Measurements from ENCODE around the gene YBX1. TPM values are rescaled to one million over a fixed set of nuclear protein-coding genes. Genes with fewer than 3 reads are reported as not detected.

Gene YBX1
- total RNA-seq, 1 experiment from 2014 or later = 1,098 TPM

DNA sequence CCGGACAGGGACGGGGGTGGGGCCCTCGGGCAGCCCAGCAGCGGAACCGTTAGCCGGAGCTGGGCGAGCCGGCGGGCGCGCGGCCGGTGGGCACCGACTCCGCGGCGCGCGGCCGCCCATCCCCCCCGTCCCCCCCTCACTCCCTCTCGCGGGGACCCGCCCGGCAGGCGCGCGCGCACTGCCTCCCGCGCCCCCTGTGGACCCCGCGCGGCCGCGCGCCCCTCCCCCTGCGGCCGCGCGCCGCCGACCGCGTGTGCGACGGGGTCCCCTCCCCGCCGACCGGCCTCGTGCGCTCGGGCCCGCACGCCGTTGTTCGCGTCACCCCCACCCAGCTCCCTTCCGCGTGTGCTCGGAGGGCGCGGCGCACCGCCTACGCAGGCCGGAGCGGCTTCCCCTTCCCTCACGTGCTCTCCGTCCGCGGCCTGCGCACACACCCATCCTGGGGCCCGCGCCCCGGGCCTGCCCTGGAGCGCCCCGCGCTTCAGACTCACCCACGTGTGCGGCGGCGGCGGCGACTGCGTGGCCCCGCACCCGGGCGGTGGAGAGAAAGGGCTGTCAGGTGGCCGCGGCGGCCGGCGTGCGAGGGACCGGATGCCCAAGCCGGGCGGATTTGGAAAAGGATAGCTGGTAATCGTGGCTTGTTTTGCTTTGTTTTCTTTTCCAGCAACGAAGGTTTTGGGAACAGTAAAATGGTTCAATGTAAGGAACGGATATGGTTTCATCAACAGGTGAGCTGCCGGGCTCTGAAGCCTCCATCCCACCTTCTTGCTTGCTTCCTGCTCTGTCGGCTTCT, 717 bp downstream of the YBX1 start:
- no peaks in the 10 kb centered on the region; the same call in 1 of the 2 replicates for H3K27me3 Mint-ChIP-seq (ENCODE audit: low read depth)
- DNase-seq (ENCODE audit: low spot score) (peak; percentile 43), ATAC-seq (no peak)
- peak overlapping the region; percentile 84 for H3K27ac Mint-ChIP-seq
- H3K4me1 Mint-ChIP-seq = peaks cover 53% of the 10 kb centered on the region
- ChIA-PET CTCF (interaction anchor here (0.6 to 3.1 kb wide), 7 partner anchors 25 to 509 kb away, joined by 3 to 9 read pairs (median 4); partner anchors contain the start of genes CLDN19 and PPIH), POLR2A (interaction anchor here (0.7 to 2.8 kb wide), 8 partner anchors 8 to 510 kb away, joined by 3 to 20 read pairs (median 4); partner anchors contain the start of genes C1orf50, CLDN19, P3H1 and PPIH)
- peak overlapping the region; percentile 97 for H3K4me3 Mint-ChIP-seq
- peaks cover 33% of the 10 kb centered on the region for H3K36me3 Mint-ChIP-seq
- H3K9me3 Mint-ChIP-seq = no peaks in the 10 kb centered on the region
- TF ChIP-seq GABPB1 (CRISPR knock-in tag; IDR thresholded peaks at IDR 0.05) (0 out of 2 replicates have a peak, but pooled peaks have one; percentile 7), ZNF671 (CRISPR knock-in tag; IDR thresholded peaks at IDR 0.05) (no peak), ZNF232 (CRISPR knock-in tag; IDR thresholded peaks at IDR 0.05) (no peak), ZNF416 (CRISPR knock-in tag; IDR thresholded peaks at IDR 0.05) (no peak), NR2C2 (CRISPR knock-in tag; IDR thresholded peaks at IDR 0.05) (no peak), ZNF423 (CRISPR knock-in tag; IDR thresholded peaks at IDR 0.05) (no peak), TEAD4 (CRISPR knock-in tag; IDR thresholded peaks at IDR 0.05) (no peak), HMGA2 (CRISPR knock-in tag; IDR thresholded peaks at IDR 0.05) (no peak), SMAD3 (CRISPR knock-in tag; IDR thresholded peaks at IDR 0.05; ENCODE audit: borderline replicate concordance) (0 out of 2 replicates have a peak, but pooled peaks have one; percentile 25), SOX15 (CRISPR knock-in tag; IDR thresholded peaks at IDR 0.05) (no peak)
- TF ChIP-seq, protein P1, sequence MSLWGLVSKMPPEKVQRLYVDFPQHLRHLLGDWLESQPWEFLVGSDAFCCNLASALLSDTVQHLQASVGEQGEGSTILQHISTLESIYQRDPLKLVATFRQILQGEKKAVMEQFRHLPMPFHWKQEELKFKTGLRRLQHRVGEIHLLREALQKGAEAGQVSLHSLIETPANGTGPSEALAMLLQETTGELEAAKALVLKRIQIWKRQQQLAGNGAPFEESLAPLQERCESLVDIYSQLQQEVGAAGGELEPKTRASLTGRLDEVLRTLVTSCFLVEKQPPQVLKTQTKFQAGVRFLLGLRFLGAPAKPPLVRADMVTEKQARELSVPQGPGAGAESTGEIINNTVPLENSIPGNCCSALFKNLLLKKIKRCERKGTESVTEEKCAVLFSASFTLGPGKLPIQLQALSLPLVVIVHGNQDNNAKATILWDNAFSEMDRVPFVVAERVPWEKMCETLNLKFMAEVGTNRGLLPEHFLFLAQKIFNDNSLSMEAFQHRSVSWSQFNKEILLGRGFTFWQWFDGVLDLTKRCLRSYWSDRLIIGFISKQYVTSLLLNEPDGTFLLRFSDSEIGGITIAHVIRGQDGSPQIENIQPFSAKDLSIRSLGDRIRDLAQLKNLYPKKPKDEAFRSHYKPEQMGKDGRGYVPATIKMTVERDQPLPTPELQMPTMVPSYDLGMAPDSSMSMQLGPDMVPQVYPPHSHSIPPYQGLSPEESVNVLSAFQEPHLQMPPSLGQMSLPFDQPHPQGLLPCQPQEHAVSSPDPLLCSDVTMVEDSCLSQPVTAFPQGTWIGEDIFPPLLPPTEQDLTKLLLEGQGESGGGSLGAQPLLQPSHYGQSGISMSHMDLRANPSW (CRISPR knock-in tag; conservative IDR thresholded peaks at IDR 0.05; ENCODE audit: low read depth) = no peak
- TF ChIP-seq, protein P2, sequence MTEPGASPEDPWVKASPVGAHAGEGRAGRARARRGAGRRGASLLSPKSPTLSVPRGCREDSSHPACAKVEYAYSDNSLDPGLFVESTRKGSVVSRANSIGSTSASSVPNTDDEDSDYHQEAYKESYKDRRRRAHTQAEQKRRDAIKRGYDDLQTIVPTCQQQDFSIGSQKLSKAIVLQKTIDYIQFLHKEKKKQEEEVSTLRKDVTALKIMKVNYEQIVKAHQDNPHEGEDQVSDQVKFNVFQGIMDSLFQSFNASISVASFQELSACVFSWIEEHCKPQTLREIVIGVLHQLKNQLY (CRISPR knock-in tag; IDR thresholded peaks at IDR 0.05) = no peak
- TF ChIP-seq, protein P3, sequence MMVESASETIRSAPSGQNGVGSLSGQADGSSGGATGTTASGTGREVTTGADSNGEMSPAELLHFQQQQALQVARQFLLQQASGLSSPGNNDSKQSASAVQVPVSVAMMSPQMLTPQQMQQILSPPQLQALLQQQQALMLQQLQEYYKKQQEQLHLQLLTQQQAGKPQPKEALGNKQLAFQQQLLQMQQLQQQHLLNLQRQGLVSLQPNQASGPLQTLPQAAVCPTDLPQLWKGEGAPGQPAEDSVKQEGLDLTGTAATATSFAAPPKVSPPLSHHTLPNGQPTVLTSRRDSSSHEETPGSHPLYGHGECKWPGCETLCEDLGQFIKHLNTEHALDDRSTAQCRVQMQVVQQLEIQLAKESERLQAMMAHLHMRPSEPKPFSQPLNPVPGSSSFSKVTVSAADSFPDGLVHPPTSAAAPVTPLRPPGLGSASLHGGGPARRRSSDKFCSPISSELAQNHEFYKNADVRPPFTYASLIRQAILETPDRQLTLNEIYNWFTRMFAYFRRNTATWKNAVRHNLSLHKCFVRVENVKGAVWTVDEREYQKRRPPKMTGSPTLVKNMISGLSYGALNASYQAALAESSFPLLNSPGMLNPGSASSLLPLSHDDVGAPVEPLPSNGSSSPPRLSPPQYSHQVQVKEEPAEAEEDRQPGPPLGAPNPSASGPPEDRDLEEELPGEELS (CRISPR knock-in tag; IDR thresholded peaks at IDR 0.05) = no peak
- TF ChIP-seq, protein P4, sequence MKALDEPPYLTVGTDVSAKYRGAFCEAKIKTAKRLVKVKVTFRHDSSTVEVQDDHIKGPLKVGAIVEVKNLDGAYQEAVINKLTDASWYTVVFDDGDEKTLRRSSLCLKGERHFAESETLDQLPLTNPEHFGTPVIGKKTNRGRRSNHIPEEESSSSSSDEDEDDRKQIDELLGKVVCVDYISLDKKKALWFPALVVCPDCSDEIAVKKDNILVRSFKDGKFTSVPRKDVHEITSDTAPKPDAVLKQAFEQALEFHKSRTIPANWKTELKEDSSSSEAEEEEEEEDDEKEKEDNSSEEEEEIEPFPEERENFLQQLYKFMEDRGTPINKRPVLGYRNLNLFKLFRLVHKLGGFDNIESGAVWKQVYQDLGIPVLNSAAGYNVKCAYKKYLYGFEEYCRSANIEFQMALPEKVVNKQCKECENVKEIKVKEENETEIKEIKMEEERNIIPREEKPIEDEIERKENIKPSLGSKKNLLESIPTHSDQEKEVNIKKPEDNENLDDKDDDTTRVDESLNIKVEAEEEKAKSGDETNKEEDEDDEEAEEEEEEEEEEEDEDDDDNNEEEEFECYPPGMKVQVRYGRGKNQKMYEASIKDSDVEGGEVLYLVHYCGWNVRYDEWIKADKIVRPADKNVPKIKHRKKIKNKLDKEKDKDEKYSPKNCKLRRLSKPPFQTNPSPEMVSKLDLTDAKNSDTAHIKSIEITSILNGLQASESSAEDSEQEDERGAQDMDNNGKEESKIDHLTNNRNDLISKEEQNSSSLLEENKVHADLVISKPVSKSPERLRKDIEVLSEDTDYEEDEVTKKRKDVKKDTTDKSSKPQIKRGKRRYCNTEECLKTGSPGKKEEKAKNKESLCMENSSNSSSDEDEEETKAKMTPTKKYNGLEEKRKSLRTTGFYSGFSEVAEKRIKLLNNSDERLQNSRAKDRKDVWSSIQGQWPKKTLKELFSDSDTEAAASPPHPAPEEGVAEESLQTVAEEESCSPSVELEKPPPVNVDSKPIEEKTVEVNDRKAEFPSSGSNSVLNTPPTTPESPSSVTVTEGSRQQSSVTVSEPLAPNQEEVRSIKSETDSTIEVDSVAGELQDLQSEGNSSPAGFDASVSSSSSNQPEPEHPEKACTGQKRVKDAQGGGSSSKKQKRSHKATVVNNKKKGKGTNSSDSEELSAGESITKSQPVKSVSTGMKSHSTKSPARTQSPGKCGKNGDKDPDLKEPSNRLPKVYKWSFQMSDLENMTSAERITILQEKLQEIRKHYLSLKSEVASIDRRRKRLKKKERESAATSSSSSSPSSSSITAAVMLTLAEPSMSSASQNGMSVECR (CRISPR knock-in tag; IDR thresholded peaks at IDR 0.05; ENCODE audit: borderline replicate concordance) = 0 out of 2 replicates have a peak, but pooled peaks have one; percentile 18
- TF ChIP-seq, protein P5, sequence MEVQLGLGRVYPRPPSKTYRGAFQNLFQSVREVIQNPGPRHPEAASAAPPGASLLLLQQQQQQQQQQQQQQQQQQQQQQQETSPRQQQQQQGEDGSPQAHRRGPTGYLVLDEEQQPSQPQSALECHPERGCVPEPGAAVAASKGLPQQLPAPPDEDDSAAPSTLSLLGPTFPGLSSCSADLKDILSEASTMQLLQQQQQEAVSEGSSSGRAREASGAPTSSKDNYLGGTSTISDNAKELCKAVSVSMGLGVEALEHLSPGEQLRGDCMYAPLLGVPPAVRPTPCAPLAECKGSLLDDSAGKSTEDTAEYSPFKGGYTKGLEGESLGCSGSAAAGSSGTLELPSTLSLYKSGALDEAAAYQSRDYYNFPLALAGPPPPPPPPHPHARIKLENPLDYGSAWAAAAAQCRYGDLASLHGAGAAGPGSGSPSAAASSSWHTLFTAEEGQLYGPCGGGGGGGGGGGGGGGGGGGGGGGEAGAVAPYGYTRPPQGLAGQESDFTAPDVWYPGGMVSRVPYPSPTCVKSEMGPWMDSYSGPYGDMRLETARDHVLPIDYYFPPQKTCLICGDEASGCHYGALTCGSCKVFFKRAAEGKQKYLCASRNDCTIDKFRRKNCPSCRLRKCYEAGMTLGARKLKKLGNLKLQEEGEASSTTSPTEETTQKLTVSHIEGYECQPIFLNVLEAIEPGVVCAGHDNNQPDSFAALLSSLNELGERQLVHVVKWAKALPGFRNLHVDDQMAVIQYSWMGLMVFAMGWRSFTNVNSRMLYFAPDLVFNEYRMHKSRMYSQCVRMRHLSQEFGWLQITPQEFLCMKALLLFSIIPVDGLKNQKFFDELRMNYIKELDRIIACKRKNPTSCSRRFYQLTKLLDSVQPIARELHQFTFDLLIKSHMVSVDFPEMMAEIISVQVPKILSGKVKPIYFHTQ (CRISPR knock-in tag; IDR thresholded peaks at IDR 0.05) = no peak
- TF ChIP-seq, protein P6, sequence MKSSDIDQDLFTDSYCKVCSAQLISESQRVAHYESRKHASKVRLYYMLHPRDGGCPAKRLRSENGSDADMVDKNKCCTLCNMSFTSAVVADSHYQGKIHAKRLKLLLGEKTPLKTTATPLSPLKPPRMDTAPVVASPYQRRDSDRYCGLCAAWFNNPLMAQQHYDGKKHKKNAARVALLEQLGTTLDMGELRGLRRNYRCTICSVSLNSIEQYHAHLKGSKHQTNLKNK (CRISPR knock-in tag; IDR thresholded peaks at IDR 0.05) = no peak
- TF ChIP-seq, protein P7, sequence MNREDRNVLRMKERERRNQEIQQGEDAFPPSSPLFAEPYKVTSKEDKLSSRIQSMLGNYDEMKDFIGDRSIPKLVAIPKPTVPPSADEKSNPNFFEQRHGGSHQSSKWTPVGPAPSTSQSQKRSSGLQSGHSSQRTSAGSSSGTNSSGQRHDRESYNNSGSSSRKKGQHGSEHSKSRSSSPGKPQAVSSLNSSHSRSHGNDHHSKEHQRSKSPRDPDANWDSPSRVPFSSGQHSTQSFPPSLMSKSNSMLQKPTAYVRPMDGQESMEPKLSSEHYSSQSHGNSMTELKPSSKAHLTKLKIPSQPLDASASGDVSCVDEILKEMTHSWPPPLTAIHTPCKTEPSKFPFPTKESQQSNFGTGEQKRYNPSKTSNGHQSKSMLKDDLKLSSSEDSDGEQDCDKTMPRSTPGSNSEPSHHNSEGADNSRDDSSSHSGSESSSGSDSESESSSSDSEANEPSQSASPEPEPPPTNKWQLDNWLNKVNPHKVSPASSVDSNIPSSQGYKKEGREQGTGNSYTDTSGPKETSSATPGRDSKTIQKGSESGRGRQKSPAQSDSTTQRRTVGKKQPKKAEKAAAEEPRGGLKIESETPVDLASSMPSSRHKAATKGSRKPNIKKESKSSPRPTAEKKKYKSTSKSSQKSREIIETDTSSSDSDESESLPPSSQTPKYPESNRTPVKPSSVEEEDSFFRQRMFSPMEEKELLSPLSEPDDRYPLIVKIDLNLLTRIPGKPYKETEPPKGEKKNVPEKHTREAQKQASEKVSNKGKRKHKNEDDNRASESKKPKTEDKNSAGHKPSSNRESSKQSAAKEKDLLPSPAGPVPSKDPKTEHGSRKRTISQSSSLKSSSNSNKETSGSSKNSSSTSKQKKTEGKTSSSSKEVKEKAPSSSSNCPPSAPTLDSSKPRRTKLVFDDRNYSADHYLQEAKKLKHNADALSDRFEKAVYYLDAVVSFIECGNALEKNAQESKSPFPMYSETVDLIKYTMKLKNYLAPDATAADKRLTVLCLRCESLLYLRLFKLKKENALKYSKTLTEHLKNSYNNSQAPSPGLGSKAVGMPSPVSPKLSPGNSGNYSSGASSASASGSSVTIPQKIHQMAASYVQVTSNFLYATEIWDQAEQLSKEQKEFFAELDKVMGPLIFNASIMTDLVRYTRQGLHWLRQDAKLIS (CRISPR knock-in tag; IDR thresholded peaks at IDR 0.05; ENCODE audit: borderline replicate concordance) = no peak
